ENCODE measurements around the gene CDC42SE2. TPM values are rescaled to one million over a fixed set of nuclear protein-coding genes. Genes with fewer than 3 reads are reported as not detected.
"Not testable (repeated sequence)": the region's sequence is repeated elsewhere in the genome, so short reads cannot be mapped to it uniquely, and the experiment has no call there.

CDC42SE2 gene
- total RNA-seq, 1 donor from 2014 or later = 12.8 TPM

DNA sequence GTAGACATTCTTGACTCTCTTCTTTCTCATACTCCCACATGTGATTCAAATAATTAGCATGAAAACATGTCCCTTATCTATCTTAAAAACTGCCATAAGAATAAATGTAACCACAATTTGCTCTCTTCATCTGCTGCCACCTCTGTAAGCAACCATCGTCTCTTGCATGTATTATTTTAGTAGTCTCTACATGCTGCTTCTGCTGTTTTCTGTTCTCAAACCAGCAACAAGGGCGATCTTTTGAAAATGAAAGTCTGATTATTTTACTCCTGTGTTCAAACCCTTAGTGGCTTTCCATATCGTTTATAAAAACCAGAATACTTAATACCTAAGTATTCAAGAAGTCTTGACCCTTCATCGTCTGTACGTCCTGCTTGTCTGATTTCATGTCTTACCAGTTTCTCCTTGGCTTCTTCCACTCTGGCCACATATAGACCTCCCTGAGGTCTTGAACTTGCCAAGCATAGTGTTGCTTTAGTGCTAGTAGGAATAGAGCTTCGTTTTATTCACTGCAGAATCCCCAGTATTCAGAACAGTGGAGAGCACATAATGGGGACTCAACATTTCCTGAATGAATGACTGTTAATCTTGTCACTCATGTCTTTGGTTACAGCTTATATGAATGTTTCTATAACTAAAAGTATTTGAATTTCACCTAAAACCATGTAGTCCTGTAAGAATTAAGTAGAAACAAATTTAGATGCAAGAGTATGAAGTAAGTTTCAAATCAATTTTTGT, 10.6 kb downstream of the CDC42SE2 start:
- Histone ChIP-seq H3K9me3 (no peaks in the 10 kb centered on the region), H3K27me3 (no peaks in the 10 kb centered on the region), H3K4me3 (no peak overlapping the region), H3K36me3 (no peaks in the 10 kb centered on the region), H3K27ac (no peak overlapping the region), H3K4me1 (no peaks in the 10 kb centered on the region)
- TF ChIP-seq, protein P1, sequence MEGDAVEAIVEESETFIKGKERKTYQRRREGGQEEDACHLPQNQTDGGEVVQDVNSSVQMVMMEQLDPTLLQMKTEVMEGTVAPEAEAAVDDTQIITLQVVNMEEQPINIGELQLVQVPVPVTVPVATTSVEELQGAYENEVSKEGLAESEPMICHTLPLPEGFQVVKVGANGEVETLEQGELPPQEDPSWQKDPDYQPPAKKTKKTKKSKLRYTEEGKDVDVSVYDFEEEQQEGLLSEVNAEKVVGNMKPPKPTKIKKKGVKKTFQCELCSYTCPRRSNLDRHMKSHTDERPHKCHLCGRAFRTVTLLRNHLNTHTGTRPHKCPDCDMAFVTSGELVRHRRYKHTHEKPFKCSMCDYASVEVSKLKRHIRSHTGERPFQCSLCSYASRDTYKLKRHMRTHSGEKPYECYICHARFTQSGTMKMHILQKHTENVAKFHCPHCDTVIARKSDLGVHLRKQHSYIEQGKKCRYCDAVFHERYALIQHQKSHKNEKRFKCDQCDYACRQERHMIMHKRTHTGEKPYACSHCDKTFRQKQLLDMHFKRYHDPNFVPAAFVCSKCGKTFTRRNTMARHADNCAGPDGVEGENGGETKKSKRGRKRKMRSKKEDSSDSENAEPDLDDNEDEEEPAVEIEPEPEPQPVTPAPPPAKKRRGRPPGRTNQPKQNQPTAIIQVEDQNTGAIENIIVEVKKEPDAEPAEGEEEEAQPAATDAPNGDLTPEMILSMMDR (IDR thresholded peaks at IDR 0.05) = no peak
- no peak for DNase-seq (ENCODE audit: low spot score in 2 of 2)
- intact Hi-C loops (cut with DNase I) = no loop called here

DNA sequence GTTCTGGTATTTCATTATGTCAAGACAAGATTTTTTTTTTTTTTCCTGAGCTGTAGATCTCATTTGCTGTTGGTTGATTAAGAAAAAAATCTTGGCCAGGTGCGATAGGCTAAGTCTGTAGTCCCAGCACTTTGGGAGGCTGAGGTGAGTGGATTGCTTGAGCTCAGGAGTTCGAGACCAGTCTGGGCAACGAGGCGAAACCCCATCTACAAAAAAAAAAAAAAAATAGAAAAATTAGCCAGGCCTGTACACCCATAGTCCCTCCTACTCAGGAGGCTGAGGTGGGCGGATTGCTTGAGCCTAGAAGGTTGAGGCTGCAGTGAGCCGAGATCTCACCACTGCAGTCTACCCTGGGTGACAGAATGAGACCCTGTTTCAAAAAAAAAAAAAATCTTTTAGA, 12.2 kb downstream of the CDC42SE2 start:
- Histone ChIP-seq H3K9me3 (no peaks in the 10 kb centered on the region), H3K27ac (no peak overlapping the region), H3K4me1 (peaks cover 0 to 4% of the 10 kb centered on the region in 2 donors), H3K4me3 (no peak overlapping the region), H3K27me3 (no peaks in the 10 kb centered on the region), H3K36me3 (no peaks in the 10 kb centered on the region)
- TF ChIP-seq, protein P1 (IDR thresholded peaks at IDR 0.05) = no peak
- intact Hi-C loops (cut with DNase I) = no loop called here
- no peak for DNase-seq (ENCODE audit: low spot score in 2 of 2)

DNA sequence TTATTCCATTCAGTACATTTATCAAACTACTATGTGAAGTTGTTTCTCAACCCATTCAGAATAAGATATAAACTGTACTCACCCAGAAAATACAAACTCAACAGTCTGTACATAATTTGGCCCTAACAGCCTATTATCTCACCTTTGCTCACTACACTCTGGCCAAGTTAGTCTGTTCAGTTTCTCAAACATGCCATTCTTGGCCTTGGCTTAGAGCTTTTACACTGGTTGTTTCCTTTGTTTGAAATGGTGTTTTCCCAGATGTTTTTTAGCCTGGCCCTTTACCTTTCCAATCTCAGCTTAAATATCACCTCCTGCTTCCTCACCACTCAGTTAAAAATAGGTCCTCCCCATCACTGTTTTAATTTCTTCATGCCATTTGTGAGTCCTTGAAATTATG, 13.6 kb downstream of the CDC42SE2 start:
- TF ChIP-seq, protein P1 (IDR thresholded peaks at IDR 0.05) = no peak
- H3K27ac ChIP-seq = no peak overlapping the region
- H3K4me3 ChIP-seq = no peak overlapping the region
- H3K27me3 ChIP-seq = no peaks in the 10 kb centered on the region
- no peak for DNase-seq (ENCODE audit: low spot score in 2 of 2)
- H3K36me3 ChIP-seq = no peaks in the 10 kb centered on the region
- peaks cover 0 to 4% of the 10 kb centered on the region in 2 donors for H3K4me1 ChIP-seq
- no peaks in the 10 kb centered on the region for H3K9me3 ChIP-seq
- intact Hi-C loops (cut with DNase I) = no loop called here

DNA sequence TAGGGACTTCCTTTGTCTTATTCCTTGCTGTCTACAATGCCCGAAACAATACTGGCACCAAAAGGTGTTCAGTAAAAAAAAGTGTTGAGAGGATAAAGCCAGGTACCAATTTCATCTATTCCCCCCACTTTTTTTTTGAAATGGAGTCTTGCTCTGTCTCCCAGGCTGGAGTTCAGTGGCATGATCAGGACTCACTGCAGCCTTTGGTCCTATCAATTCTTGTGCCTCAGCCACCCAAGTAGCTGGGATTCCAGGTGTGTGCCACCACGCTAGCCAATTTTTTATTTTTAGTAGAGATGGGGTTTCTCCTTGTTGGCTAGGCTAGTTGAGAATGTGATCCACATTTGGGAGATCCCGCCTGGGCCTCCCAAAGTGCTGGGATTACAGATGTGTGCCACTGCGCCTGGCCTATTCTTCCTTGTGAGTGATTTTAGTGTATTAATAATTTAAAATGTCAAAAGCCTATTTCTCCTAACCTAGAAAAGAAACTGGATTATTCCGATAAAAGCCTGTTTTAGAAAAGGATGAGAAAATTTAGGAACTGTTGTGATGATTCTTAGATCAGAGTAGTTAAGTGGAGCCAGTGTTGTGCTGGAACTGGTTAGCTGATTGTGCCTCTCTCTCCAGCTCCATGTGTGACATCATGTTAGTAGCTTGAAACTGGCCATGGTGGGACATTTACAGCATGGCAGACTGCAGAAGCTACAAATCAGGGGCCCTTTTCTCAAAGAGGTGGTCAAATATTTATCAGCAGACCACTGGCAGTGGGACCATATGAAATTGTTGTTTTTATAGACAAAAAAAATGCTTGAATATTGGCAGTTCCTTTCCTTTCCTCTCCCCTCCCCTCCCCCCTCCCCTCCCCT, 14.3 kb downstream of the CDC42SE2 start:
- TF ChIP-seq, protein P1 (IDR thresholded peaks at IDR 0.05) = no peak
- Histone ChIP-seq H3K4me1 (peaks cover 0 to 4% of the 10 kb centered on the region in 2 donors), H3K27ac (no peak overlapping the region), H3K36me3 (no peaks in the 10 kb centered on the region), H3K27me3 (no peaks in the 10 kb centered on the region), H3K4me3 (no peak overlapping the region), H3K9me3 (no peaks in the 10 kb centered on the region)
- no peak for DNase-seq (ENCODE audit: low spot score in 2 of 2)
- intact Hi-C loops (cut with DNase I) = no loop called here

DNA sequence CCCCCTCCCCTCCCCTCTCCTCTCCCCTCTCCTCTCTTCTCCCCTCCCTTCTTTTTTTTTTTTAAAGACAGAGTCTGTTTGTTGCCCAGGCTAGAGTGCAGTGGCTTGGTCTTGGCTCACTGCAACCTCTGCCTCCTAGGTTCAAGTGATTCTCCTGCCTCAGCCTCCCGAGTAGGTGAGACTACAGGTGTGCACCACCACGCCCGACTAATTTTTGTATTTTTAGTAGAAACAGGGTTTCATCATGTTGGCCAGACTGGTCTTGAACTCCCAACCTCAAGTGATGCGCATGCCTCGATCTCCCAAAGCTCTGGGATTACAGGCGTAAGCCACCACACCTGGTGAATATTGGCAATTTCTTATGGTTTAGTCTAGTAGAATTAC, 14.9 kb downstream of the CDC42SE2 start:
- H3K9me3 ChIP-seq; H3K27me3 ChIP-seq; H3K4me3 ChIP-seq; H3K27ac ChIP-seq; H3K4me1 ChIP-seq; intact Hi-C loops (cut with DNase I); H3K36me3 ChIP-seq; DNase-seq (ENCODE audit: low spot score in 2 of 2): not testable (repeated sequence)

DNA sequence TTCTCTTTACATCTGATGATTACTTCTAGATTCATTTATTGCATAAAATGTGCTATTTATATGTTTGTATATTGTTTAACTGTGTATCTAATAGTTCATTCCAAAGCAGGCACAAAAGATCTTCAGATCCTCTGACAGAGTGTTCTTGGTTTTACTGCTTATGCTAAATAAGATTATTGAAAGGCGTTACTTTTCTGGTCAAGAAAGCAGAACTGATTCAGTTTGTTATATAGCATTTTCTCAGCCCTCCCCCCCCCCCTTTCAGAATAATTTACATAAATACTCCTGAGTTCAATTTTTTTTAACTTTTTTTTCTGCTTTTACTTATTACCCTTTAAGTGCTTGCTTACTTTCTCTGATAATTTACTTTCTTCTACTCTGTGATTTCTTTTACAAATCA, 15.4 kb downstream of the CDC42SE2 start:
- no peak for DNase-seq (ENCODE audit: low spot score in 2 of 2)
- Histone ChIP-seq H3K4me3 (no peak overlapping the region), H3K4me1 (peaks cover 0 to 4% of the 10 kb centered on the region in 2 donors), H3K36me3 (no peaks in the 10 kb centered on the region), H3K9me3 (no peaks in the 10 kb centered on the region), H3K27me3 (no peaks in the 10 kb centered on the region), H3K27ac (no peak overlapping the region)
- intact Hi-C loops (cut with DNase I) = no loop called here
- TF ChIP-seq, protein P1 (IDR thresholded peaks at IDR 0.05) = no peak
